HK-2 (cell line): ENCODE results near the gene PDZD2.
A peak's percentile ranks its signal among the peaks of the same experiment; 100 is the strongest.
"Not testable (repeated sequence)": the region's sequence is repeated elsewhere in the genome, so short reads cannot be mapped to it uniquely, and the experiment has no call there.

Experiments used
- DNase-seq: peaks from one replicate; pipeline ENCODE4 v3.0.0-alpha.2; 2018; ENCODE audit not compliant: unreplicated experiment

The PDZD2 gene

GRCh38 chr5:32013658-32014057, 374.7 kb downstream of the PDZD2 start:
- no peak for DNase-seq

- no peak for DNase-seq
Observed at GRCh38 chr5:32014096-32014745, 375.3 kb downstream of the PDZD2 start.

GRCh38 chr5:32015262-32015661, 376.3 kb downstream of the PDZD2 start:
- not testable (repeated sequence) for DNase-seq

GRCh38 chr5:32017692-32018367, 378.9 kb downstream of the PDZD2 start:
- no peak for DNase-seq

GRCh38 chr5:32018476-32019436, 379.8 kb downstream of the PDZD2 start:
- no peak for DNase-seq

GRCh38 chr5:32020271-32020670, 381.3 kb downstream of the PDZD2 start:
- no peak for DNase-seq

- no peak for DNase-seq
Observed at GRCh38 chr5:32020946-32021345, 382.0 kb downstream of the PDZD2 start.

GRCh38 chr5:32021771-32022170, 382.8 kb downstream of the PDZD2 start:
- DNase-seq, result no peak

- no peak for DNase-seq
Observed at GRCh38 chr5:32022638-32023037, 383.7 kb downstream of the PDZD2 start.

- no peak for DNase-seq
Observed at GRCh38 chr5:32023816-32024215, 384.9 kb downstream of the PDZD2 start.

- no peak for DNase-seq
Observed at GRCh38 chr5:32024751-32025150, 385.8 kb downstream of the PDZD2 start.

- DNase-seq, result no peak
Observed at GRCh38 chr5:32027093-32027716, 388.3 kb downstream of the PDZD2 start.

GRCh38 chr5:32027717-32028458, 389.0 kb downstream of the PDZD2 start:
- peak; percentile 13 for DNase-seq

- no peak for DNase-seq
Observed at GRCh38 chr5:32029261-32029660, 390.3 kb downstream of the PDZD2 start.

GRCh38 chr5:32029781-32030180, 390.9 kb downstream of the PDZD2 start:
- no peak for DNase-seq

- no peak for DNase-seq
Observed at GRCh38 chr5:32030222-32030621, 391.3 kb downstream of the PDZD2 start.

GRCh38 chr5:32030686-32031085, 391.8 kb downstream of the PDZD2 start:
- no peak for DNase-seq

- DNase-seq, result no peak
Observed at GRCh38 chr5:32031089-32031488, 392.2 kb downstream of the PDZD2 start.

- no peak for DNase-seq
Observed at GRCh38 chr5:32038523-32038922, 399.6 kb downstream of the PDZD2 start.

GRCh38 chr5:32039133-32039532, 400.2 kb downstream of the PDZD2 start:
- DNase-seq, result not testable (repeated sequence)

GRCh38 chr5:32039601-32040000, 400.7 kb downstream of the PDZD2 start:
- not testable (repeated sequence) for DNase-seq
